H1 (cell line): ENCODE results near the gene DERL2. TPM values are rescaled to one million over a fixed set of nuclear protein-coding genes. Genes with fewer than 3 reads are reported as not detected.

Experiments
- CHD7 ChIP-seq: fragments of 300-600 bp; sonication (generic); IDR thresholded peaks from 2 replicates; pipeline ENCODE4 v1.7.1; 2012; ENCODE audit warnings: low read length, moderate library complexity, mild to moderate bottlenecking, inconsistent platforms; ENCODE audit not compliant: insufficient replicate concordance
- EP300 ChIP-seq, 2 experiments: IDR thresholded peaks; 1 replicate in 1 of 2; 2 replicates in 1 of 2; pipeline ENCODE4 v1.6.1; 2011 to 2012; ENCODE audit warnings: low read depth in 2 of 2, low read length in 2 of 2, mild to moderate bottlenecking in 2 of 2, borderline replicate concordance in 1 of 2, inconsistent platforms in 1 of 2, moderate library complexity in 1 of 2
- HDAC6 ChIP-seq: IDR thresholded peaks from one replicate; pipeline ENCODE4 v1.7.1; 2012; ENCODE audit warnings: low read depth, mild to moderate bottlenecking, inconsistent platforms, low read length, moderate library complexity
- JUN ChIP-seq: IDR thresholded peaks from 2 replicates; pipeline ENCODE4 v1.6.1; 2011; ENCODE audit warnings: low read depth, mild to moderate bottlenecking, improper control_type of control experiment, low read length
- JUND ChIP-seq: IDR thresholded peaks from 2 replicates; pipeline ENCODE4 v1.6.1; 2011; ENCODE audit warnings: mild to moderate bottlenecking, improper control_type of control experiment, low read length
- KDM5A ChIP-seq: fragments of 200-600 bp; IDR thresholded peaks from 2 replicates; pipeline ENCODE4 v1.7.1; 2012; ENCODE audit warnings: mild to moderate bottlenecking, low read length, inconsistent platforms, mixed read lengths
- MAFK ChIP-seq: IDR thresholded peaks from 2 replicates; pipeline ENCODE4 v1.6.1; 2012; ENCODE audit warnings: low read depth, mild to moderate bottlenecking, improper control_type of control experiment, low read length
- SP2 ChIP-seq: IDR thresholded peaks from 2 replicates; pipeline ENCODE4 v1.6.1; 2012; ENCODE audit warnings: mild to moderate bottlenecking, low read length, inconsistent platforms
- ZNF274 ChIP-seq: IDR thresholded peaks from 2 replicates; pipeline ENCODE4 v1.7.0; 2012; ENCODE audit warnings: low read length, borderline replicate concordance; ENCODE audit errors: extremely low read depth
- polyA plus RNA-seq, 7 experiments: library from polyadenylated mRNA; depleted of rRNA in 3 of 7; stranded (reverse) in 5 of 7; unstranded in 2 of 7; fragments of >200 nt in 5 of 7; fragments of 200-250 nt in 2 of 7; gene quantifications; 1 replicate in 5 of 7; 2 replicates in 1 of 7; 4 replicates in 1 of 7; pipeline versions ENCODE4 v1.2.1 to v1.2.3, GENCODE V29; 2011 to 2013; ENCODE audit warnings: missing spikeins in 2 of 7, mixed read lengths in 2 of 7
- total RNA-seq: library from RNA; stranded (reverse); fragmentation: NEBNext Ultra II Directional; extraction: Animal tissue kit (Norgen Biotek cat#: 25700); gene quantifications from 2 replicates; pipeline ENCODE4 v1.2.1, GENCODE V29; 2021
- TF ChIP-seq, protein P1 (sequence below): IDR thresholded peaks from 2 replicates; pipeline ENCODE4 v1.6.1; 2011; ENCODE audit warnings: low read depth, mild to moderate bottlenecking, low read length; ENCODE audit not compliant: insufficient read depth

DERL2 gene
- total and polyA plus RNA-seq, 2 of the 8 experiments (the other 6 are each of a cell fraction or from before 2014, with no cell fraction given) = 55.3 to 58.4 TPM

DNA sequence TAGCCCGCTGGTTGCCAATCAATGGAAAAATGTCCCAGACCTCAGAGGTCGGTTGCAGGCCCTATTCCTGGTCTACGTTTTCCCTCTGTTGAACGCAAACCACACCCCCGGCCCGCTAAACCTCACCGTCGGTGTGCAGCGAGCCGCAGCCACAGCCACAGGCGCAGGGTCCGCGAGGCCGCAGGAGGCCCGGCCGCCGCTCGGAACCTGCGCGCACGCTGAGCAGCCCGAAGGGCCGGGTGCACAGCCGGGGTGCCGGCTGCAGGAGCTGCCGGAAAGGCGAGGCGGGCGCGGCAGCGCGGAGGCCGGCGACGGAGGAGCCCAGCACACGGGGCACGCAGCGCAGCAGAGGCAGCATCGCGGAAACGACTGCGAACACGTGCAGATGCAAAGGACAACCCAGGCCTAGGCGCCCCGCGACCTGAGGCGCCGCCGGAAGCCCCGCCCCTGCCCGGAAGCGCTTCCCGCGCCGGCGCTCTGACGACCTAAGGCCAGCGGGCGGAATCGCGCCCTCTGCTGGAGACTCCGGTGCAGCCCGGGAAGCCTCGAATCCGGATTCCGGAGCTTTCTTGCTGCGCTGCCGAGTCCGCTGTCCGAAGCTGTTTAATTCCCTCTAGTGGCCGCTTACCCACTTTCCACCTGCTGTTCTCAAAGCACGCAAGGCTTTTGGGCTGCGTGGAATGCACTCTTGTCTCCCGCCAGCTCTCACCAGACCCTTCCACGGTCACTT, 47.1 kb downstream of the DERL2 start, which contains the start of gene C1QBP (continued):
- TF ChIP-seq CHD7 (no peak), JUN (no peak), ZNF274 (no peak), JUND (no peak), HDAC6 (no peak), SP2 (no peak), MAFK (no peak), KDM5A (no peak), EP300 (IDR thresholded peaks at IDR 0.05; ENCODE audit: borderline replicate concordance in 1 of 2, low read depth in 2 of 2, low read length in 2 of 2) (no peak)
- TF ChIP-seq, protein P1, sequence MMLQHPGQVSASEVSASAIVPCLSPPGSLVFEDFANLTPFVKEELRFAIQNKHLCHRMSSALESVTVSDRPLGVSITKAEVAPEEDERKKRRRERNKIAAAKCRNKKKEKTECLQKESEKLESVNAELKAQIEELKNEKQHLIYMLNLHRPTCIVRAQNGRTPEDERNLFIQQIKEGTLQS = peak; percentile 65
